Testis (tissue), 3 donors: ENCODE results near the gene ADAMTS5. TPM values are rescaled to one million over a fixed set of nuclear protein-coding genes. Genes with fewer than 3 reads are reported as not detected.

Experiments
- DNase-seq: peaks from one replicate; pipeline ENCODE4 v3.0.0-alpha.2; 2019
- H3K27ac ChIP-seq, 2 donors: fragments of 200-600 bp; sonication (generic); one replicate each; pipeline ENCODE4 v1.5.1; 2019
- H3K27me3 ChIP-seq: fragments of 200-600 bp; sonication (generic); one replicate; pipeline ENCODE4 v1.5.1; 2019
- H3K36me3 ChIP-seq: fragments of 200-600 bp; sonication (generic); one replicate; pipeline ENCODE4 v1.5.1; 2017; ENCODE audit warnings: low read depth; ENCODE audit errors: missing control alignments
- H3K4me1 ChIP-seq: fragments of 200-600 bp; sonication (generic); one replicate; pipeline ENCODE4 v1.5.1; 2019
- H3K4me3 ChIP-seq, 2 donors: fragments of 200-600 bp; sonication (generic); one replicate each; pipeline ENCODE4 v1.5.1; 2017 to 2019
- H3K9me3 ChIP-seq: fragments of 200-600 bp; sonication (generic); one replicate; pipeline ENCODE4 v1.5.1; 2017
- CTCF ChIP-seq, 3 experiments: fragments of 450-650 bp in 2 of 3; fragments of 200-600 bp in 1 of 3; sonication (generic) in 1 of 3; IDR thresholded peaks; one replicate each; pipeline ENCODE4 v1.5.1; 2016 to 2019; ENCODE audit warnings: antibody characterized with exemption in 3 of 3, mild to moderate bottlenecking in 2 of 3, moderate library complexity in 1 of 3
- POLR2A ChIP-seq: fragments of 450-650 bp; IDR thresholded peaks from one replicate; pipeline ENCODE4 v1.6.1; 2017; ENCODE audit warnings: antibody characterized with exemption, mild to moderate bottlenecking, moderate library complexity
- WGBS, 2 donors: methylation state at CpG; one replicate each; pipeline ENCODE4 v1.1.5; 2018; 5-methylcytosine and 5-hydroxymethylcytosine counted together
- intact Hi-C: fragments of 100-400 bp; cut with DNase I; formaldehyde crosslinking; loops from one replicate; pipeline ENCODE4 v1.15.1; 2023; ENCODE audit warnings: low total_unique reads
- polyA plus RNA-seq: library from polyadenylated mRNA; stranded (reverse); fragments of 350-450 nt; fragmentation: Illumina TruSeq; extraction: RNeasy Lipid Tissue Mini Kit (QIAGEN cat#74804); gene quantifications from one replicate; pipeline ENCODE4 v1.2.3, GENCODE V29; 2014; ENCODE audit warnings: low read depth, low replicate concordance; ENCODE audit not compliant: insufficient read depth
- total RNA-seq, 2 donors: library from RNA; depleted of rRNA; stranded (reverse); fragments of >200 nt; gene quantifications; one replicate each; pipeline ENCODE4 v1.2.3, GENCODE V29; 2016

ADAMTS5 gene
- total and polyA plus RNA-seq, 3 donors from 2014 or later, result 1.9 to 3.7 (median 2.6) TPM

GRCh38 chr21:26923986-26924385 is 42.9 kb downstream of the ADAMTS5 start:
- TF ChIP-seq CTCF (IDR thresholded peaks at IDR 0.05) (no peak), POLR2A (no peak)
- WGBS, 2 donors, result 92 to 94% methylated on average over 10 of the region's 10 CpGs
- Histone ChIP-seq H3K4me3 (no peak overlapping the region), H3K9me3 (no peaks in the 10 kb centered on the region), H3K4me1 (no peaks in the 10 kb centered on the region), H3K27me3 (no peaks in the 10 kb centered on the region), H3K27ac (no peak overlapping the region), H3K36me3 (no peaks in the 10 kb centered on the region)
- intact Hi-C loops, result no loop called here
- DNase-seq, result no peak

- Histone ChIP-seq H3K27me3 (no peaks in the 10 kb centered on the region), H3K4me1 (no peaks in the 10 kb centered on the region), H3K4me3 (no peak overlapping the region), H3K36me3 (no peaks in the 10 kb centered on the region), H3K27ac (no peak overlapping the region), H3K9me3 (no peaks in the 10 kb centered on the region)
- TF ChIP-seq POLR2A, result no peak
- TF ChIP-seq CTCF (IDR thresholded peaks at IDR 0.05), result no peak
- intact Hi-C loops, result no loop called here
- DNase-seq, result no peak
Observed at GRCh38 chr21:26920055-26920454, 46.8 kb downstream of the ADAMTS5 start.

- no peak for DNase-seq
- Histone ChIP-seq H3K4me1 (no peaks in the 10 kb centered on the region), H3K27ac (no peak overlapping the region), H3K36me3 (no peaks in the 10 kb centered on the region), H3K9me3 (no peaks in the 10 kb centered on the region), H3K4me3 (no peak overlapping the region), H3K27me3 (no peaks in the 10 kb centered on the region)
- intact Hi-C loops, result no loop called here
- 83 to 87% methylated on average over 8 of the region's 8 CpGs for WGBS, 2 donors
- TF ChIP-seq CTCF (IDR thresholded peaks at IDR 0.05) (no peak), POLR2A (no peak)
Observed at GRCh38 chr21:26918323-26919079, 48.4 kb downstream of the ADAMTS5 start.

- Histone ChIP-seq H3K27me3 (no peaks in the 10 kb centered on the region), H3K4me1 (no peaks in the 10 kb centered on the region), H3K9me3 (no peaks in the 10 kb centered on the region), H3K36me3 (no peaks in the 10 kb centered on the region), H3K4me3 (no peak overlapping the region), H3K27ac (no peak overlapping the region)
- no peak for TF ChIP-seq CTCF (IDR thresholded peaks at IDR 0.05)
- TF ChIP-seq POLR2A, result no peak
- no peak for DNase-seq
- 88 to 92% methylated on average over 2 of the region's 2 CpGs for WGBS, 2 donors
- intact Hi-C loops, result no loop called here
Observed at GRCh38 chr21:26916799-26917198, 50.1 kb downstream of the ADAMTS5 start.

- H3K27me3 ChIP-seq, result no peaks in the 10 kb centered on the region
- no peak overlapping the region for H3K27ac ChIP-seq
- no peaks in the 10 kb centered on the region for H3K36me3 ChIP-seq
- no peaks in the 10 kb centered on the region for H3K4me1 ChIP-seq
- intact Hi-C loops, result no loop called here
- TF ChIP-seq CTCF (IDR thresholded peaks at IDR 0.05), result no peak
- TF ChIP-seq POLR2A, result no peak
- DNase-seq, result no peak
- no peaks in the 10 kb centered on the region for H3K9me3 ChIP-seq
- H3K4me3 ChIP-seq, result no peak overlapping the region
Observed at GRCh38 chr21:26914557-26914956, 52.3 kb downstream of the ADAMTS5 start.
